Measurements from ENCODE around the gene NUDT16L1.

The NUDT16L1 gene

DNA sequence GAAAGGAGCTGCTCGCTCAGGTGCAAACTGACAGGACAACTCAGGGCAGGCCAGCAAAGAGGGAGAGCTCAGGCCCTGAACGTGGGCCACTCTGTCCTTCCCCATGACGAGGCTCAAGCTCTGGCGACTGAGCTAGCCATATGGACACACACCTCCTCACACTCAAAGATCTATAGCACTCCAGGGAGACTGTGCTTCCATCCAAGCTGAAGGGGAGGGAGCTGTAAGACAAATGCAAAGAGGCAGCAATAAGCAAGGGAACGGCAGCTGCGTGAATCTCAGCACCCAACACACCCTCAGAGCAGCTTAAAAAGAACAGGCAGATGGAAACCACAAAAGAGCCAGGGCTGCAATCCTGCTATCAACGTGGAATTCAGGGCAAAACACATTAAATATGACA, 13.5 kb downstream of the NUDT16L1 start:
- TF ChIP-seq POLR2AphosphoS5 (IDR thresholded peaks at IDR 0.05; ENCODE audit: borderline replicate concordance, low read depth, low read length) = no peak
- no peak for TF ChIP-seq FOXP2 (optimal IDR thresholded peaks at IDR 0.05; ENCODE audit: control extremely low read depth, extremely low read length, insufficient read depth)
- no peak for TF ChIP-seq EZH2 (IDR thresholded peaks at IDR 0.05)
- H3K27ac ChIP-seq = no peak overlapping the region
- no peak overlapping the region for H3K9ac ChIP-seq (ENCODE audit: insufficient read length)

DNA sequence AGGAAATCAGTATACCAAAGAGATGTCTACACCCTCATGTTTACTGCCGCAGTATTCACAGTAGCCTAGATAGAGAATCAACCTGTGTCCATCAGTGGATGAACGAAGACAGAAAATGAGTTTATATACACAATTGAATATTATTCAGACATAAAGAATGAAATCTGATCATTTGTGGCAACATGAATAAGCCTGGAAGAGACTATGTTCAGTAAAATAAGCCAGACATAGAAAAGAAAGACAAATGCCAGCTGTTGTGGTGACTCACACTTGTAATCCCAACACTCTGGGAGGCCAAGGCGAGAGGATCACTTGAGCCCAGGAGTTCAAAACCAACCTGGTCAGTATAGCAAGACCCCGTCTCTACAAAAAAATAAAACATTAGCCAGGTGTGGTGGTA, 16.1 kb downstream of the NUDT16L1 start:
- no peaks in the 10 kb centered on the region for H3K9me3 ChIP-seq (ENCODE audit: low read depth, low read length)
- H3K36me3 ChIP-seq (ENCODE audit: insufficient read depth, low read length) = peaks cover 16% of the 10 kb centered on the region; the same call in 1 of the 2 replicates
- no peak for DNase-seq (ENCODE audit: low read depth, low spot score)
- no peak overlapping the region for H3K27ac ChIP-seq
- no peak for TF ChIP-seq EZH2 (IDR thresholded peaks at IDR 0.05)
- no peak for TF ChIP-seq POLR2AphosphoS5 (IDR thresholded peaks at IDR 0.05; ENCODE audit: borderline replicate concordance, low read depth, low read length)
- no peak for TF ChIP-seq FOXP2 (optimal IDR thresholded peaks at IDR 0.05; ENCODE audit: control extremely low read depth, extremely low read length, insufficient read depth)
- H3K4me3 ChIP-seq = no peak overlapping the region
- no peak overlapping the region for H3K9ac ChIP-seq (ENCODE audit: insufficient read length)

More for the DNA sequence above, 13.5 kb downstream of the NUDT16L1 start:
- no peaks in the 10 kb centered on the region for H3K9me3 ChIP-seq (ENCODE audit: low read depth, low read length)
- peaks cover 9% of the 10 kb centered on the region; the same call in 1 of the 2 replicates for H3K36me3 ChIP-seq (ENCODE audit: insufficient read depth, low read length)
- DNase-seq (ENCODE audit: low read depth, low spot score) = no peak
- H3K4me3 ChIP-seq = no peak overlapping the region

DNA sequence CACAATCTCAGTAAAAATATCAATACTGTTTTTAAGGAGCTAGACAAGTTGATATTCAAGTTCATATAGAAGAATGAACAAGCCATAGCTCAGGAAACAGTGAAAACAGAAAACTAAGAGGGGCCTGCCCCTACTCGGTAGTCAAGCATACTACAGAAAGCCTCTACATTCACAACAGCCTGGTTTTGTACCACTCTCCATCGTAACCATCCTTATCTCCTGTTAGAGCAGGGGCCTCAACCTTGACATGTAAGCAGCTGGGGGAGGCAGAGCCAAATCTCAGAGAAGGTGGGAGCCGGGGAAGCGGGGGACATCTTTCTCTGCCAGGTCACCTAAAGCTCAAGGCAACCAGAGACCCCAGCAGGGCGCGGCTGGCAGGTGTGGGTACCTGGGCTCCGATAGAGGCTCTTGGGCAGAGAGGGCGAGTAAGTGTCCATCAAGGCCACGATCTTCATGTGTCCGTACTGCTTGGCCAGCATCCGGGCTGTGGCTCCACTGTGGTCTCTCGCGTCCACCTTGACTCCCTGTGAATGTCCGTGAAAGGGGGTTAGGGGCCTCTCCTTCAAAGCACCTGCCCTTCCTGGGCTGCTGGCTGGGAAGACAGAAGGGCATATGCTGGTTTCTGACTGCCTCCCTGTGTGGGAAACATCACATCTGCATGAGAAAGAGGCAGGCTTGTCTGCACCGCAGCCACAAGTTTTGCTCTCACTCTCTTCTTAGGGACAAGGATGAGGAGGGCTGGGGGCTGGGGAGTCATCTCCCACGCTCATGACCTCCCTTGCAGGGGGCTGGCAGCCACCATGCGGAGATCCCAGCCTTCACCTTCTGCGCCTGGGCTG, 20.5 kb downstream of the NUDT16L1 start:
- Histone ChIP-seq H3K36me3 (ENCODE audit: insufficient read depth, low read length) (peaks cover 7% of the 10 kb centered on the region; the same call in 1 of the 2 replicates), H3K4me3 (no peak overlapping the region), H3K9me3 (ENCODE audit: low read depth, low read length) (no peaks in the 10 kb centered on the region), H3K9ac (ENCODE audit: insufficient read length) (no peak overlapping the region), H3K27ac (no peak overlapping the region)
- TF ChIP-seq POLR2AphosphoS5 (IDR thresholded peaks at IDR 0.05; ENCODE audit: borderline replicate concordance, low read depth, low read length) = no peak
- TF ChIP-seq FOXP2 (optimal IDR thresholded peaks at IDR 0.05; ENCODE audit: control extremely low read depth, extremely low read length, insufficient read depth) = no peak
- TF ChIP-seq EZH2 (IDR thresholded peaks at IDR 0.05) = no peak
- no peak for DNase-seq (ENCODE audit: low read depth, low spot score)

DNA sequence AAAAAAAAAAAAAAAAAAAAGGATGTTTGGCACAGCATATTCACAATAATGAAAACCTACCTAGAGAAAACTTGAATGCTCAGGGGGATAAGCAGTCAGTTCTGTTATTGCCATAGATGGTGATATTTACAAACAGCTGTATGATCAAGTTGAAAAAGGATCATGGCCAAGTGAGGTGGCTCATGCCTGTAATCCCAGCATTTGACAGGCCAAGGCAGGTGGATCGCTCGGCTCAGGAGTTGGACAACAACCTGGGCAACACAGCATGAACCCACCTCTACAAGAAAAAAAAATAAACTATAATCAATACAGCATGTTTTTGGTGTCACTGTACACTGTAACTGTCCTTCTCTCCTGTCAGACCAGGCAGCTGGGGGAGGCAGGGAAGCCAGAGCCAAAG, 21.6 kb downstream of the NUDT16L1 start:
- Histone ChIP-seq H3K36me3 (ENCODE audit: insufficient read depth, low read length) (peaks cover 7% of the 10 kb centered on the region; the same call in 1 of the 2 replicates), H3K9me3 (ENCODE audit: low read depth, low read length) (no peaks in the 10 kb centered on the region), H3K27ac (no peak overlapping the region), H3K4me3 (no peak overlapping the region), H3K9ac (ENCODE audit: insufficient read length) (no peak overlapping the region)
- TF ChIP-seq POLR2AphosphoS5 (IDR thresholded peaks at IDR 0.05; ENCODE audit: borderline replicate concordance, low read depth, low read length) = no peak
- TF ChIP-seq FOXP2 (optimal IDR thresholded peaks at IDR 0.05; ENCODE audit: control extremely low read depth, extremely low read length, insufficient read depth) = no peak
- no peak for TF ChIP-seq EZH2 (IDR thresholded peaks at IDR 0.05)
- no peak for DNase-seq (ENCODE audit: low read depth, low spot score)

DNA sequence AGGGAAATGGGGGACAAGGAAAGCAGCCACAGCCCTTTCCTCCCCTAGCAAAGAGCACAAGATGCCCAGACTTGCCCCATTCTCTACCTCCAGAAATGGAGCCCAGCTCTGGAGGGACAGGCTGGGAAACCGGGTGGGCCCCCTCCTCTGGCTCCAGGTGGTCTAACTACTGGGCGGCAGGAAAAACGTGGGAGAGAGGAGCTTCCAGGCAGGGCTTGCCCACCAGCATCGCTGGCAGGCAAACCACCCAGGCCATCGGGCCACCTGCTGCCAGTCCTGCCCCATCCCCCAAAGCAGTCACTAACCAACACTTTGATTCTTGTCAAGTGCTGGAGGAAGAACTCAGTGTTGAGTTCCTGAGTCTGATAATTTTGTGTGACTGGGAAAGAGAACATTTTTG, 25.1 kb downstream of the NUDT16L1 start:
- no peak for DNase-seq (ENCODE audit: low read depth, low spot score)
- Histone ChIP-seq H3K9ac (ENCODE audit: insufficient read length) (no peak overlapping the region), H3K36me3 (ENCODE audit: insufficient read depth, low read length) (peaks cover 7% of the 10 kb centered on the region; the same call in 1 of the 2 replicates), H3K9me3 (ENCODE audit: low read depth, low read length) (no peaks in the 10 kb centered on the region), H3K27ac (no peak overlapping the region), H3K4me3 (no peak overlapping the region)
- no peak for TF ChIP-seq FOXP2 (optimal IDR thresholded peaks at IDR 0.05; ENCODE audit: control extremely low read depth, extremely low read length, insufficient read depth)
- no peak for TF ChIP-seq POLR2AphosphoS5 (IDR thresholded peaks at IDR 0.05; ENCODE audit: borderline replicate concordance, low read depth, low read length)
- no peak for TF ChIP-seq EZH2 (IDR thresholded peaks at IDR 0.05)

DNA sequence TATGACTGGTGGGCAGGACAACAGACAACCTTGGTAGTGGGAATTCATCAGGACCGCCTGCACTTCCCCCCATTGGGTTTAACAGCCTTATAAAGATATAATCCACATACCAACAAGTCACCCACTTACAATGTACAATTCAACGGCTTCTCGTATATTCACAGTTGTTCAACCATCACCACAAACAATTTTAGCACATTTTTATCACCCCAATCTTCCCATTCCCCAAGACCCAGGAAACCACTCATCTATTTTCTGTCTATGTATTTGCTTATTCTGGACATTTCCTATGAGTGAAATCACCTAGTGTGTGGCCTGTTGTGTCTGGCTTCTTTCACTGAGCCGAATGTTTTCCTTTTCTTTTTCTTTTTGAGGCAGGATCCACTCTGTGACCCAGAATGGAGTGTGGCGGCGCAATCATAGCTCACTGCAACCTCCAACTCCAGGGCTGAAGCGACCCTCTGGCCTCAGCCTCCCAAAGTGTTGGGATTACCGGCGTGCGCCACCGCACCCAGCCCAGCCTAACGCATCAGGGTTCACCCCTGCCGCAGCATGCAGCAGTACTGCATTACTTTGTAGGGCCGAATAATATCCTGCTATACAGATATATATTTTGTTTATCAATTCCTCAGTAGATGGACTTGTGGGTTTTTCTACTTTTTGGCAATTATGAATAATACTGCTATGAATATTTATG, 29.9 kb downstream of the NUDT16L1 start:
- H3K36me3 ChIP-seq (ENCODE audit: insufficient read depth, low read length) = peaks cover 4% of the 10 kb centered on the region; the same call in 1 of the 2 replicates
- TF ChIP-seq POLR2AphosphoS5 (IDR thresholded peaks at IDR 0.05; ENCODE audit: borderline replicate concordance, low read depth, low read length) = no peak
- no peak for TF ChIP-seq FOXP2 (optimal IDR thresholded peaks at IDR 0.05; ENCODE audit: control extremely low read depth, extremely low read length, insufficient read depth)
- no peak for TF ChIP-seq EZH2 (IDR thresholded peaks at IDR 0.05)
- H3K9me3 ChIP-seq (ENCODE audit: low read depth, low read length) = no peaks in the 10 kb centered on the region

DNA sequence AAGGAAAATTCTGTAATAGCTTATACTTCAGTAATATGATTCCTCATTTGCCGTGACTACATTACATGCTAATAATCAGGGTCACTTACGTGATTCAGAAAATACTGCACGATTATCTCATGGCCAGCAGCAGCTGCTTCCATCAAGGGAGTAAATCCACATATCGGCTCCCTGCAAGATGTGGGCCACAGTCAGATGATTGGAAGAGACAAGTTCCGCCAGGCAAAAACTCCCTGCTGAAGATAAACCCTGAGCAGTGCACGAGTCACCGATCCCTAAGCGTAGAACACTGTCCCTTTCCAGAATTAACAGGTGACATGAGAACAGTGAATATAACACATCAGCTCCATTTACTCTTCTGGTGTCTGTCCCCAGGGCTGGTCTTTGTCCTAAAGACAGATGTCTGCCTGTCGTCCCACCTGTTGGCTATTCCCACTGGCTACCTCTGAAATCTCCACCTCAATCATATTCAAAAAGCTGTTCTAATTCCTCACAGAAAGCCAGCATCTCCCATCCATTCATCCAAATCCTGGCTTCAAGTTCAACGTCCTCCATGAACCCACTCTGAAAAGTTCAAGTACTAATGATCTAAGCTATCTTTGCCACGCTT, 31.4 kb downstream of the NUDT16L1 start:
- no peak for DNase-seq (ENCODE audit: low read depth, low spot score)
- no peak overlapping the region for H3K4me3 ChIP-seq
- no peak overlapping the region for H3K9ac ChIP-seq (ENCODE audit: insufficient read length)
- H3K36me3 ChIP-seq (ENCODE audit: insufficient read depth, low read length) = peaks cover 11% of the 10 kb centered on the region; the same call in 1 of the 2 replicates
- no peaks in the 10 kb centered on the region for H3K9me3 ChIP-seq (ENCODE audit: low read depth, low read length)
- no peak for TF ChIP-seq EZH2 (IDR thresholded peaks at IDR 0.05)
- TF ChIP-seq POLR2AphosphoS5 (IDR thresholded peaks at IDR 0.05; ENCODE audit: borderline replicate concordance, low read depth, low read length) = no peak
- no peak for TF ChIP-seq FOXP2 (optimal IDR thresholded peaks at IDR 0.05; ENCODE audit: control extremely low read depth, extremely low read length, insufficient read depth)
- no peak overlapping the region for H3K27ac ChIP-seq

More for the DNA sequence above, 29.9 kb downstream of the NUDT16L1 start:
- H3K27ac ChIP-seq = no peak overlapping the region
- no peak overlapping the region for H3K9ac ChIP-seq (ENCODE audit: insufficient read length)
- no peak for DNase-seq (ENCODE audit: low read depth, low spot score)
- no peak overlapping the region for H3K4me3 ChIP-seq

DNA sequence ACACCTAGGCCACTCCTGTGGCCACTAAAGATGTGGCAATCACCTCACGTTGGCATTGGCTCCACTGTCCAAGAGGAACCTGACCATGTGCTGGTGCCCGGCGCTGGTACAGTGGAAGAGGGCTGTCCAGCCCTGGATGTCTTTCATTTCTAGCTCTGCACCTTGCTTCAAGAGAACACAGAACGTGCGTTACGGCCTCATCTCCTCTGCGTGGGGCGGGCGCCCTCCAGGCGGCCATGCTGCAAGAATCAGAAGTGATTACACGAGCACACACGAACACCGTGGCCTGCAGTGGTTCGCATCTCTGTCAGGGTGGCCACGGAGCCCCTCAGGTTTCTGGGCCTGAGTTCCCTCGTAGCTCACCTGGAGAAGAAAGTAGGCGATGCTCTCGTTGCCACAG, 33.3 kb downstream of the NUDT16L1 start:
- Histone ChIP-seq H3K4me3 (no peak overlapping the region), H3K36me3 (ENCODE audit: insufficient read depth, low read length) (peaks cover 11% of the 10 kb centered on the region; the same call in 1 of the 2 replicates), H3K9ac (ENCODE audit: insufficient read length) (no peak overlapping the region), H3K9me3 (ENCODE audit: low read depth, low read length) (no peaks in the 10 kb centered on the region), H3K27ac (no peak overlapping the region)
- TF ChIP-seq FOXP2 (optimal IDR thresholded peaks at IDR 0.05; ENCODE audit: control extremely low read depth, extremely low read length, insufficient read depth) (no peak), POLR2AphosphoS5 (IDR thresholded peaks at IDR 0.05; ENCODE audit: borderline replicate concordance, low read depth, low read length) (no peak), EZH2 (IDR thresholded peaks at IDR 0.05) (no peak)
- no peak for DNase-seq (ENCODE audit: low read depth, low spot score)
